Gastroesophageal sphincter (tissue), 3 donors: ENCODE data around the gene CPVL.

ENCODE experiments used
- EP300 ChIP-seq: sonication (generic); formaldehyde crosslinking; IDR thresholded peaks from one replicate; pipeline ENCODE4 v1.6.1; 2017; ENCODE audit warnings: antibody characterized with exemption, mild to moderate bottlenecking
- POLR2A ChIP-seq, 2 donors: fragments of 450-650 bp; IDR thresholded peaks; one replicate each; pipeline ENCODE4 v1.6.1; 2017; ENCODE audit warnings: antibody characterized with exemption in 2 of 2, mild to moderate bottlenecking in 2 of 2, moderate library complexity in 1 of 2
- TF ChIP-seq, protein P1 (sequence below), 4 experiments: fragments of 200-600 bp in 2 of 4; fragments of 450-650 bp in 2 of 4; sonication (generic) in 1 of 4; IDR thresholded peaks; one replicate each; pipeline ENCODE4 v1.5.1; 2017 to 2019; ENCODE audit warnings: antibody characterized with exemption in 4 of 4, mild to moderate bottlenecking in 2 of 4, moderate library complexity in 2 of 4

DNA sequence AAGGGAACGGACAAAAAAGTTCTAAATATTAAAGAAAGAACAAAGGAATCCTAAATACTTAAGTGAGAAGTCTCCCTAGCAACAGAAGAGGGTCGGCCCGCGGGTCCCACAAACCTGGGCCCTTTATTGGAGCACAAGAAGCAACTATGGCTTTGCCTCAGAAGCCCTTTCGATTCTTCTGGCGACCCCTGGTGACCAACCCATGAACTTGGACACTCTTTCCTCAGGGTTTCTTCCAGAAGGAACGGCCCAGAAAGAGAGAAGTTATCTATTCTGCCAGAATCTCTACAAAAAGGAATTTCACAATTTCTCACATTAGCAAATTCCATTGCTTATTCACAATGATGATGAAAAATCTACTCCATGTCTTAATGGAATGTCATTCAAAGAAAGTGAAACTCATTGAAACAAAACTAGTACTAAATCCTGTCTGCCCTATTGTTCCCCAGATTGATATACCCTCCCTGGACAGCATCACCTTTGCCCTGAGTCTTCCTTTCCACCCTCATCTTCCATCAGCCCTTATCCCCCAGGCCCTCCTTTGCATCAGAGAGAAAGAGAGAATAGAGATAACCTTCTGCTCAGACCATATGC lies 43.7 kb downstream of the CPVL start:
- TF ChIP-seq EP300, result no peak
- TF ChIP-seq, protein P1, sequence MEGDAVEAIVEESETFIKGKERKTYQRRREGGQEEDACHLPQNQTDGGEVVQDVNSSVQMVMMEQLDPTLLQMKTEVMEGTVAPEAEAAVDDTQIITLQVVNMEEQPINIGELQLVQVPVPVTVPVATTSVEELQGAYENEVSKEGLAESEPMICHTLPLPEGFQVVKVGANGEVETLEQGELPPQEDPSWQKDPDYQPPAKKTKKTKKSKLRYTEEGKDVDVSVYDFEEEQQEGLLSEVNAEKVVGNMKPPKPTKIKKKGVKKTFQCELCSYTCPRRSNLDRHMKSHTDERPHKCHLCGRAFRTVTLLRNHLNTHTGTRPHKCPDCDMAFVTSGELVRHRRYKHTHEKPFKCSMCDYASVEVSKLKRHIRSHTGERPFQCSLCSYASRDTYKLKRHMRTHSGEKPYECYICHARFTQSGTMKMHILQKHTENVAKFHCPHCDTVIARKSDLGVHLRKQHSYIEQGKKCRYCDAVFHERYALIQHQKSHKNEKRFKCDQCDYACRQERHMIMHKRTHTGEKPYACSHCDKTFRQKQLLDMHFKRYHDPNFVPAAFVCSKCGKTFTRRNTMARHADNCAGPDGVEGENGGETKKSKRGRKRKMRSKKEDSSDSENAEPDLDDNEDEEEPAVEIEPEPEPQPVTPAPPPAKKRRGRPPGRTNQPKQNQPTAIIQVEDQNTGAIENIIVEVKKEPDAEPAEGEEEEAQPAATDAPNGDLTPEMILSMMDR (IDR thresholded peaks at IDR 0.05), result peak; percentile 25 to 74 (median 67)
- no peak for TF ChIP-seq POLR2A (IDR thresholded peaks at IDR 0.05)
